ENCODE measurements around the gene INPP5D. TPM values are rescaled to one million over a fixed set of nuclear protein-coding genes. Genes with fewer than 3 reads are reported as not detected.

Gene INPP5D
- total RNA-seq, 2 experiments from 2014 or later = 79.5 to 92.6 TPM

DNA sequence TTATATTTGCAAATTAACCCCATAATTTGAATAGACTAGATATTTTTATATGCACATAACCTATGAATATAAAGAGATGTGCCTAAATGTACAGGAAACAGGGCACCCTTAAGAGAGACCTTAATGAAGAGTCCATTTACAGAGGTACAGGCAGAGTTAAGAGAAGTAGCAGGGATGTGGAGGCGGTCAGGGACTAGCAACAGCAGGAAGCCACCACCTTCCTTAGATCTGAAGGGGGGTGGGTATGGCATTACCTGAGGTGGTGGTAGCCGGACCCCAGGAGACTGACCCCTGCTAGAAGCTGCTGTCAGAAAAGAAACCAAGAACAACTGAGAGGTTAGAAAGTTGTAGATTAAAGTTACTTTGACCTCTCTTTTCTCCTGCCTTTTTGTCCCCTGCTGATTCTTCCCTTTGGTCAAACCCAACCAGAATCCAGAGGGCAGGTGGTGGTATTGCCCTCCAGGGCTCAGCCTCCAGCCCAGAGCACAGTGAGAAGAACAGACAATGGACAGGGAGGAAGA lies 166.4 kb downstream of the INPP5D start:
- Histone ChIP-seq H3K4me1 (ENCODE audit: insufficient read depth, low read length, poor library complexity, severe bottlenecking) (peaks cover 62% of the 10 kb centered on the region), H3K36me3 (ENCODE audit: insufficient read depth, low read length) (0 out of 2 replicates have a peak, but pooled peaks cover 3% of the 10 kb centered on the region), H3K79me2 (ENCODE audit: insufficient read depth, low read depth, low read length) (no peaks in the 10 kb centered on the region), H3K9me2 (ENCODE audit: insufficient read depth, low read length) (no peaks in the 10 kb centered on the region), H2AFZ (ENCODE audit: low read length) (peak overlapping the region; percentile 89), H3K27ac (ENCODE audit: low read depth, low read length, poor library complexity, severe bottlenecking) (peak overlapping the region; percentile 54), H3K4me2 (ENCODE audit: low read length) (peak overlapping the region; percentile 53), H3K9me3 (ENCODE audit: low read length) (peaks cover 12% of the 10 kb centered on the region; the same call in 1 of the 2 replicates), H4K20me1 (ENCODE audit: insufficient read depth, low read length) (no peaks in the 10 kb centered on the region), H3K4me3 (ENCODE audit: low read depth, low read length, poor library complexity, severe bottlenecking) (peak overlapping the region; percentile 26)
- intact Hi-C loops (cut with micrococcal nuclease; ENCODE audit: unreplicated experiment) = loop anchor here (5.0 kb wide), 1 partner anchor 164 kb away; the partner anchor contains the start of gene INPP5D
- TF ChIP-seq, protein P1, sequence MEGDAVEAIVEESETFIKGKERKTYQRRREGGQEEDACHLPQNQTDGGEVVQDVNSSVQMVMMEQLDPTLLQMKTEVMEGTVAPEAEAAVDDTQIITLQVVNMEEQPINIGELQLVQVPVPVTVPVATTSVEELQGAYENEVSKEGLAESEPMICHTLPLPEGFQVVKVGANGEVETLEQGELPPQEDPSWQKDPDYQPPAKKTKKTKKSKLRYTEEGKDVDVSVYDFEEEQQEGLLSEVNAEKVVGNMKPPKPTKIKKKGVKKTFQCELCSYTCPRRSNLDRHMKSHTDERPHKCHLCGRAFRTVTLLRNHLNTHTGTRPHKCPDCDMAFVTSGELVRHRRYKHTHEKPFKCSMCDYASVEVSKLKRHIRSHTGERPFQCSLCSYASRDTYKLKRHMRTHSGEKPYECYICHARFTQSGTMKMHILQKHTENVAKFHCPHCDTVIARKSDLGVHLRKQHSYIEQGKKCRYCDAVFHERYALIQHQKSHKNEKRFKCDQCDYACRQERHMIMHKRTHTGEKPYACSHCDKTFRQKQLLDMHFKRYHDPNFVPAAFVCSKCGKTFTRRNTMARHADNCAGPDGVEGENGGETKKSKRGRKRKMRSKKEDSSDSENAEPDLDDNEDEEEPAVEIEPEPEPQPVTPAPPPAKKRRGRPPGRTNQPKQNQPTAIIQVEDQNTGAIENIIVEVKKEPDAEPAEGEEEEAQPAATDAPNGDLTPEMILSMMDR (conservative IDR thresholded peaks at IDR 0.05; ENCODE audit: low read length) = no peak
- TF ChIP-seq EZH2phosphoT487 (IDR thresholded peaks at IDR 0.05; ENCODE audit: borderline replicate concordance, low read depth, low read length) = no peak
- BruUV-seq (replicated peaks) = no TSS peak
- POLR2A ChIA-PET = interaction anchor here (1.0 to 1.2 kb wide), 3 partner anchors 9 to 24 kb away, joined by 3 to 4 read pairs (median 3); no protein-coding TSS in a partner anchor
- CTCF ChIA-PET (ENCODE audit: unreplicated experiment) = no interaction called here
- DNase-seq (ENCODE audit: low spot score) = peak; percentile 72

DNA sequence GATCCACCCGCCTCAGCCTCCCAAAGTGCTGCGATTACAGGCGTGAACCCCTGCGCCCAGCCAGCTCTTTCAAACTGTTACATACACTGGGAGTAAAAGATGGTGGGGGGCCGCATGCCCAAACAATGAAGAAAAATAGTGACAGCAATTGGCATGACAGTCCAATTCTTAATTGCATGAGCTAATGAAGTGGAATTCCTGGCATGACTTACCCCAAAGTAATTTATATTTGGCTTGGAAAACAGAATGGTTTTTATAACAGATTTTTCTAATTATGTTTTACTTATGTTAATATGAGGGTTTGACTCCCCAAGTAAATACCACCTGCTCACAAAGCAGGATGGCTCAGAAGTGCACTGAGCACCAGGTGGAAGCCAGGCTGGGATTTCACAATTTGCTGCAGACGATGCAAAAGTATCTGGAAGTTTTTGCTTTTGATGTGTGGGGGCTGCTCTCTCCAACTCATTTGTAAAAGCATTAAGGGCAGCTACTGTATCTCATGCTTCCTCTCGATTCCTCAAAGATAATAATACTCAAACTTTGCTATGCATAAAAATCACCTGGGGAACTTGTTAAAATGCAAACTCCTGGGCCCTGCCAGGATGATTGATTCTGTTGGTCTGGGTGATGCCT lies 167.3 kb downstream of the INPP5D start:
- BruUV-seq (replicated peaks) = no TSS peak
- H3K9me3 ChIP-seq (ENCODE audit: low read length) = peaks cover 12% of the 10 kb centered on the region; the same call in 1 of the 2 replicates
- 0 out of 2 replicates have a peak, but pooled peaks cover 3% of the 10 kb centered on the region for H3K36me3 ChIP-seq (ENCODE audit: insufficient read depth, low read length)
- intact Hi-C loops (cut with micrococcal nuclease; ENCODE audit: unreplicated experiment) = loop anchor here (5.0 kb wide), 1 partner anchor 165 kb away; the partner anchor contains the start of gene INPP5D
- peak overlapping the region; percentile 26 for H3K4me3 ChIP-seq (ENCODE audit: low read depth, low read length, poor library complexity, severe bottlenecking)
- H2AFZ ChIP-seq (ENCODE audit: low read length) = peak overlapping the region; percentile 89; the same call in 1 of the 2 replicates
- peak overlapping the region; percentile 53 for H3K4me2 ChIP-seq (ENCODE audit: low read length)
- no peak for DNase-seq (ENCODE audit: low spot score)
- no peaks in the 10 kb centered on the region for H3K9me2 ChIP-seq (ENCODE audit: insufficient read depth, low read length)
- peaks cover 54% of the 10 kb centered on the region for H3K4me1 ChIP-seq (ENCODE audit: insufficient read depth, low read length, poor library complexity, severe bottlenecking)
- ChIA-PET CTCF (ENCODE audit: unreplicated experiment) (no interaction called here), POLR2A (interaction anchor here (0.6 to 2.6 kb wide), 5 partner anchors 8 to 431 kb away, joined by 3 to 17 read pairs (median 3); no protein-coding TSS in a partner anchor)
- H4K20me1 ChIP-seq (ENCODE audit: insufficient read depth, low read length) = no peaks in the 10 kb centered on the region
- TF ChIP-seq EZH2phosphoT487 (IDR thresholded peaks at IDR 0.05; ENCODE audit: borderline replicate concordance, low read depth, low read length) = no peak
- TF ChIP-seq, protein P1 (conservative IDR thresholded peaks at IDR 0.05; ENCODE audit: low read length) = no peak
- peak overlapping the region; percentile 54 for H3K27ac ChIP-seq (ENCODE audit: low read depth, low read length, poor library complexity, severe bottlenecking)
- no peaks in the 10 kb centered on the region for H3K79me2 ChIP-seq (ENCODE audit: insufficient read depth, low read depth, low read length)

All from OCI-LY7 (cell line).